CD4-positive, alpha-beta T cell treated with Interleukin-4 for 1 hour (primary cell): Measurements from ENCODE around the gene NACC1.

Experiments used
- DNase-seq, 2 donors: peaks; one replicate each; pipeline ENCODE4 v3.0.0-alpha.2; 2020 to 2022

NACC1 gene

DNA sequence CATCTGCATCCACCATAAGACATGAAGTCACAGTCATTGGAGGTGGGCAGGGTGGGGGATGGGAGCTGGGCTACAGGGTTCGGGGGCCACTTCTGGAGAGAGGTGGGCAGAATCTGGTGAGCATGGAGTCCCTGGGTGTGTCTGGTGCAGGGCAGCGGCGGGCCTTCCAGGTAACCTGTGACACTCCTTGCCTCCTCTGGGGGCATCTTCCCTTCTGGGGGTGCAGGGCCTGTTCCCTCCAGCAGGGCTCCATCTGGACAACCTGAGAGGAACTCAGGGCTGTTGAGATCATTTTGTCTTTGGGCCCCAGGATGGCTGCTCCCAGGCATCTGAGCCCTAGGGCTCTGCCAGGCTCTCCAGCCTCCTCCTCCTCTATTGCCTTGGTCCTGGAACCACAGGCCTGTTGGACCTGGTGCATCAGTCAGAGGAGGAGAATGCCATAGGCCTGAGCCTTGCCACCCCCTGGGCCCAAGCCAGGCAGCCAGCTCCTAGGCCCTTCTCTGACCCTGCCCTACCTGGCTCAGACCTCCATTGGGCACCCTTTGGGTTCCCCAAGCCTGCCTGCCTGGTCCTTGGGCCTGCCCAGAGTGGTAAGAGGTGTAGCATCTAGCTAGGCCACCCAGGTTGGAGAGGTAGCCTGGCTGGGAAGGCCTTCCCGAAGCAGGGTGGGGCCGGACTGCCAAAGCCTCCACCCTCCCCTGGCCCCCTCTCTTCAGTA is 28.8 kb upstream of the NACC1 start:
- DNase-seq: peak in 1 of 2 donors; percentile 13

DNA sequence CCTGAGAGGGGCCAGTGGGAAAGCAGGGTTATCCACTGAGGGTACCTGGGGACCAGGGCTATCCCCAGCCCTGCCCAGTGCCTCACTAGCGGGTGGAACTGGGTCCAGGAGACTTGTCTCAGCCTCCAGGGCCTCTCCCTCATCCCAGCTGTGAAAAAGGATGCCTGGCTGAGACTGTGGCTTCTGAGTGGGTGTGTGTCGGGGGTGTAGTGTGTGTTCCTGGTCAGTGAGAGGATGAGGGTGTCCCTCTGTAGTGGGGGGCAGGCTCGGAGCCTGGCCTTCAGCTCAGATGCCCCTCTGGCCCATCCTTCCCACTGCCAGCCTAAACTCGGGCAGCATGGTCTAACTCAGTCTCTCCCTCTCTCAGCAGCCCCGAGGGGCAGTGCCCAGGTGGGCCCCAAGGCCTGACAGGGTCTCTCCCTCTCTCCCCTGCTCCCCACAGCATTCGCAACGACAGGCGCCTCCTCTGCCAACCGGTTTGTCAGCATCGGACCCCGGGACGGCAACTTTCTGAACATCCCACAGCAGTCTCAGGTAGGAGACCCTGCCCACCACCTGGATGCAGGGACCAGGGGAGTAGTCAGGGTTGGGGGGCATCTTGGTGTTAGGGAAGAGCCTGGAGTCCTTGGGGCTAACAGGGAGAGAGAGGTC is 28.1 kb upstream of the NACC1 start:
- DNase-seq: no peak

DNA sequence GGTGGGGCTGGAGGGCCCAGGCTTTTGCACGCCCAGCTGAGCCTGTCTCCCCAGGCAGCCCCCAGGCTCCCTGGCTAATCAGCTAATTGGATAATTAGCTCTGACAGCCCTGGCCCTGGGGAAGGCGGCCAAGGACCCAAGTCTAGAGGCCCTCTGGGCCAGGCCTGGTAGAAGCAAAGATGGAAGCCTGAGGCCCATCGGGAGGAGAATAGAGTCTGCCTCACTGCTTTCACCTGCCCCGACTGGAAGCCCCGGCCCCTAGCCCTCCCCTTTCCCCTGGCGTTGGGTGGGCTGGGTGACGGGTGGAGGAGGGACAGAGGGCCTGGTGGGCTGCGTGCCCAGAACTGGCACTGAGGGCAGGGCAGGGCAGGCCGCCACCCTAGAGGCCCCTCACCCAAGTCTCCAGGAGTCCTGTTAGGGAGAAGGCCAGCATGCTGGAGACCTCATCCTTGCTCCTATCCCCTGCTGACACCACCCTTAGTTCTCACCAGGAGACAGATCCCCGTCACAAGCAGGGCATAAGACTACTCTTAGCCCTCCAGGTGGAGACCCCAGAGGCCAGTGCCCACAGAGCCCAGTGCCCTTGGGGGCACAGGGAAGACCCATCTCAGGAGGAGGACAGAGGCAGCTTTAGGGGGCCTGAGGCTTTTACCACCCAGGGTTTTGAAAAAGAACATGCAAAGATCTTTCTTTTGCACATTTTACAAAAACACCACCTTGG is 27.4 kb upstream of the NACC1 start:
- DNase-seq: no peak

DNA sequence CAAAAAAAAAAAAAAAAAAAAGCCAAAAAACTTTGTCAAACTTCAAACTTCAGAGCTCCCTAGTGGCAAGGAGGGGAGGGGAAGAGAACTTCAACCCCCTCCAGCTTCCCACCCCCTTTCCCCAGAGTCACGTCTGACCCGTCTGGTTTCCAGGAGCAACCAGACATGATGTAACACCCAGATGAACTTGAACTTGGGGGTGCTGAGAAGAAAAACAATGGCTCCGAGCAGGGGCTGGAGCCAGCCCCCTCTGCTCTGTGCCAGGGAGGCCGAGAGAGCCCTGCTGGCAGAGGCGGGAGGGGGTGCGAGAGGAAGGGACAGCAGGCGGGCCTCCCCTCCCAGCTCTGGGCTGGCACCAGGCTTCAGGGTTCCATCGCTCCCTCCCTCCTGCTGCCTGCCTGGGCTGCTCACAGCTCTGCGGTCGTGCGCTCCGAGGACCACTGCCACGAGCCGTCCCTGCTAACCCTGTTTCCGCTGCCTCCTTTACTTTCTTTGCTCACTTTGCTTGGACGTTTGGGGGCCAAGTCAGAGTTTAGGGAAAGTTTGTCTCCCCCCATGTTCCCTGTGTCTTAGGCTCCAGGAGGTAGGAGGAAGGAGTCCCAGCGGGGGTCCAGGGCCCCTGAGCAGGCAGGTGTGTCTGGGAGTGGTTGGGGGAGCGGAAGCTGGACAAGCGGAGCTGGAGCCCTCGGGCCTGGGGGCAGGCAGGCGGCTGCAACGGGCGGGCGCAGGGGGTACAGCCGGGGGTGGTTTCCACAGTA is 26.5 kb upstream of the NACC1 start:
- no peak for DNase-seq

DNA sequence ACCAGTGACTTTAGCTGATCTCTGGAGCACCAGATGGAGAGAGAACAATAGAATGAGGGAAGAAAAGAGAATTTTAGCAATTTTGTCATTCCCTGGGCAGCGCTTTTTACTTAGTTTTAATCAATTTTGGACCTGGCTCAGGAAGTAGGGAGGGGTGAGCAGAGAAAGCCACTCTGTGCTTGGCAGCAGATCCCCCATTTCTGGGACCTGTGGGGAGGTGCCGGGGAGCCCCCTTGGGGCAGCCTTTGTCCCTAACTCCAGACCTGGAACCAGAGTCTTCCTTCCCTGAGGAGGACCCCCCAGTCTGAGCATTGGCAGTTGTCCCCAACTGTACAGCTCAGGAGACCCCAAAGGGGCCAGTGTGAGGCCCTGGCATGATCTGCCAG is 25.9 kb upstream of the NACC1 start:
- no peak for DNase-seq

DNA sequence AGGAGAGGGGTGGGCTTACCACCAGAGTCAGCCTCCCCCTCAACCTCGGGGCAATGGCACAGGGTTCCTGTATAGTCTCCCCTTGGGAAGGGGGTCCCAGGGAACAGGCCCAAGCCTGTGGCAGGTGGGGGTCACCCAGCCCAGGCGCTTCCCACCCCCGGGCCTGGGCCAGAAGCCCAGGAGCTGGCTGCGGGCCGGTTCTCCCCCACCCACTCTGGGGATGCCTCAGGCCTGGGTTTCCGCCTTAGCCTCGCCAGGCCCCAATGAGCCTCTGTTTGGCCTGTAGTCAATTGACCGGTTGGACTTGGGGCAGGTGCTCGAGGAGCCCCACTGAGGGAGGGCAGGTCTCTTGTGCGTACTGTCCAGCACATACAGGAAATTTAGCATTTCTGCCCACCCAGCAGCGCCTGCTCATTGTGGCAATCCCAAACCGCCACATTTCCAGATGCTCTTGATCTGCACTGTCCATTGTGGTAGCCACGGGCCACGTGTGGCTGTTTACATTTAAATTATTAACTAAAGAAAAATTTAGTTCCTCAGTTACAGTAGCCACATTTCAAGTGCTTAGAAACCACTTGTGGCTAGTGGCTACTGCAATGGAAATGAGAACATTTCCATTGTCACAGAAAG is 25.3 kb upstream of the NACC1 start:
- DNase-seq: no peak

DNA sequence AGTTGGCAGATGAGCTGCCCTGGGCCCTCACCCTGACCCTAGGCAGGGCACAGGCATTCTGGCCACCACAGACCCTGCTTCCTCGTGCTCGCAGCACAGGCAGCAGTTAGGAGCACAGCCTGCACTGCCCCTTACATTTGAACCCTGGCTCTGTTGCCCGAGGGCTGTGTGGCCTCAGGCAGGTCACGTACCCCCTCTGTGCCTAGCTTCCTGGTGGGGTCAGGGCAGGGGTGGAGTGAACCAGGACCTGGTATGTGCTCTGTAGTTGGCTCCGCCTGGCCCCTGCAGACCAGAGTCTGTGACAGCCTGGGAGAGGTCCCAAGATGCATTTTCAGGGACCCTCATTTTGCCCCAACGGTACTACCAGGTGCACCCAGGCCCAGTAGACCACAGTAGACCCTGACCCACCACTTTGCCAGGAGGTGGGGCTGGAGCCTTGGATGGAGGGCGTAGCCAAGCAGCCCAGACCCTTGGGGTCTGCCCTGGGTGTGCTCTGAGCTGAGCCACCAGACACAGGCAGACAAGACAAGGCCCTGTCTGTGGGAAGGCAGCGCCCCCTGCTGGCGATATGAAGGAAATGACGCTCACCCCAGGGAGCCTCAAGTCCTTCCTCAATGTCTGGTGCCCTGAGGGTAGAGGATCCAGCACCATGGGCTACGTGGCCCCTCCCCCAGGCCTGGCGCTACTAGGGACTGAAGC is 24.5 kb upstream of the NACC1 start:
- DNase-seq: peak; percentile 85 to 88

DNA sequence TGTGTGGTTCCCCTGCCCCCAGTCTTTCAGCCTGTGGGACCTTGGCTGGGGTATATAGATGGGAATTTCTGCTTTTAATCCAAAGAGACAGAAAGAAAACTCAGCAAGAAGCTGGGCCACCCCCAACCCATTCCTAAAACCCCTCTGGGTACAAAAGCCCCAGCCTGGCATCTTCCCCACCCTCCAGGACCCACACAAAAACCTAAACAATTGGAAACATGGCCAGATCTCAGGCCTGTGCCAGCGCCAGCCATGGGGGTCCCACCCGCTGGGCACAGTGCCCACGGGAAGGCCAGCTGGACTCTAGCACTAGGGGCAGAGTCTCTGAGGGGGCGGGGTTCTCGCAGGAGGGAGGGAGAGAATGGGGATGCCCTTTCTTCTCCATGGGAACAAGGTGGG is 24.0 kb upstream of the NACC1 start:
- no peak for DNase-seq

DNA sequence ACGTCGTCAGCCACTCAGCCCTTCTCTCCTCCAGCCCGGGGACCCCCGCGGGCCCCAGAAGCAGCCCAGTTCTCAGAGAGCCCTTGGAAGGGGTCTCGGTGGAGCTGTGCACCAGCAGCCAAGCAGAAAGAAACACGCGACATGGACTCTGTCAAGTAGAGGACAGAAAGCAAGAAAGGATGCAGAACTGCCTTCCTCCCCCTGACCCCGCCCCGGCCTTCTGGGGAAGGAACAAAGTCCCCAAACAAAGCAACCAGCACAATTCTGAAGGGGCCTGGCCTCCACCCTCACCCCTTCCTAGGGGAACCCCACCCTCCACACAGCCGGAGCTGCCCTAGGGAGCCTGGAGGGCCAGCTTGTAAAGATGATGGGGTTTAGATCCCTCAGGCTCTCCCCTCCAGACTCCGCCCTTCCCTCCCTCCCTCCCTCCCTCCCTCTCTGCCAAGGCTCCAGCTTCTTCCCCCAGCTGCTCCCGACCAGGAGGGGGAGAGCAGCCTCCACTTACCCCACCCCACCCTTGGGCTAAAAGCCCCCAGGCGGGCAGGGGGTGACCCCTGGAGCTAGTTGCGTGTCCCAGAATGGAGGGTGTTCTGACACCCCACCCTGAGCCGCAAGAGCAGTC is 23.2 kb upstream of the NACC1 start:
- peak in 1 of 2 donors; percentile 50 for DNase-seq

DNA sequence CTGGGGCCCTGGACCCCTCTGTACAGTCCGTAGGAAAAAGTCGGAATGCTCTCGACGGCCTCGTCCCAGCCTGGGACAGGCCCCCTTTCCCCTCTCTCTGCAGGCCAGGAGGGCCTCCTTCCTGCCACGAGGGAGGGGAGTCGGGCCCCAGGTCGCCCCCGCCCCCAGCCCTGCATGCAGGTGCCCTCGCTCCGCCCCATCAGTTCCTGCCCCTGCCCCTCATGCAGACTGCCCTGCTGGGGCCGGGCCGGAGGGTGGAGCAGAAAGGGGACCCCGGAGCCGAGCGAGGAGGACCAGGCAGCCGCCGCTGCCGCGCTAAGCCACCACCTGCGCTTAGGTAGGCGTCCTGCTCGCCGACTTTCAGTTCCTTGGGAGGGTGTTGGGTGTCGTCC is 22.7 kb upstream of the NACC1 start:
- DNase-seq: peak in 1 of 2 donors; percentile 55

DNA sequence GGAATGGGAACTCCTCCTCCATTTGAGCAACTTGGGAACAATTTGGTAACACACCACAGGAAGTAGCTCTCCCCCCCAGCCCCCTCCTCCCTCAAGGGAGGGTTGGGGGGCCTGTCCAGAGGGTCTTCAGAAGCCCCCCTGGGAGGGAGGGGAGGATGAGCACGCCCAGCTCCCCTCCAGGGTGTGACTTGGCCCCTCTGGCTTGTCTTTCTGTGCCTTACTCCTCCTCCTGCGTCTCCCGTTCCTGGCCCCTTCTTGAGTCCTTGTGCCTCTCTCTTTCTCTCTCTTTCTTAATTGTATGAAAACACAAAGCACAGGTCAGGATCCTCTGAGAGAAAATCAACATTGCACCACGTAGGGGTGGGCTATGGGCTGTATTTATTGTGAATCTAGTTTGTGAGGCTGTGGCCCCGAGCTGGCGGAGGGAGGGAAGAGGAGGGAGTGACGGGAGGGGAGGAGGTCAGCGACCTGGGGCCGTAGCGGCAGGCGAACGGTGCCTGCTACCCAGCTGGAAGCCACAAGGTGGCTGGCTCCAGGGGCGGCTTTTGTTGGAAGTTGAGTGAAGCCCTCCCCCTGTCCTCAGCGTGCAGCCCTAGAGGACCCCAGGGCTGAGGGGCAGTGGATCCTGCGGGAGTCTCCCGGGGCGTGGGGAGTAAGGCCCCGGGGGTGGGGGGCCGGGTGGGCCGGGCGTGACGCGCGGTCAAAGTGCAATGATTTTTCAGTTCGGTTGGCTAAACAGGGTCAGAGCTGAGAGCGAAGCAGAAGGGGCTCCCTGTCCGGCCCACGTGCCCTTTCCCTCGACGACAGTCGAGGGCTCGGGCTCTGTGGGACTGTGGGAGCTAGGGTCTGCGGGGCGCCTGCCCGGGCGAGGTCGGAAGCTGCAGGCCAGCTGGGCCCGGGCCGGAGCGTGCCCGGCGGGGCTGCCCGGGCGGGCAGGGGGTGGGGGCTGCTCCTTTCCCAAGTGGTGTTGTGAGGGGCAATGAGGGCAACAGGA is 21.8 kb upstream of the NACC1 start:
- peak in 1 of 2 donors; percentile 37 for DNase-seq

DNA sequence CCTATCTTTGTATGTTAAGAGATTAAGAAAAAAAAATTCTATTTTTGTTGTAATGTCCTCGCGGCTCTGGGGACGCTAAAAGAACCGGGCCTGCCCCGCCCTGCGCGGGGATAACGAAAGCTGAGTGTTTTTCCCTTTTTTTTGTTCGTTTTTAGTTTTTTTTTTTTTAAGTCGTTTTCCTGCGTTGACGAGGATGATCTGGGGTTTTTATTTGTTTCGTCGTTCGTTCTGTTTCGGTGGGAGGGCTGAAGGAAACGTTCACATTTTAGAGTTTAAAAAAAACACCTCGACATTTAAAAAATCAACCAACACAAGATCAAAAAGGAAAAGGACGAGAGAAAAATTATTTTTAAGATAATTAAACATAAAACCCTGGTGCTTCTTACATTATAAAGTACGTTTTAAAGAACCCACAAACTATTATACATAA is 21.0 kb upstream of the NACC1 start:
- no peak for DNase-seq

DNA sequence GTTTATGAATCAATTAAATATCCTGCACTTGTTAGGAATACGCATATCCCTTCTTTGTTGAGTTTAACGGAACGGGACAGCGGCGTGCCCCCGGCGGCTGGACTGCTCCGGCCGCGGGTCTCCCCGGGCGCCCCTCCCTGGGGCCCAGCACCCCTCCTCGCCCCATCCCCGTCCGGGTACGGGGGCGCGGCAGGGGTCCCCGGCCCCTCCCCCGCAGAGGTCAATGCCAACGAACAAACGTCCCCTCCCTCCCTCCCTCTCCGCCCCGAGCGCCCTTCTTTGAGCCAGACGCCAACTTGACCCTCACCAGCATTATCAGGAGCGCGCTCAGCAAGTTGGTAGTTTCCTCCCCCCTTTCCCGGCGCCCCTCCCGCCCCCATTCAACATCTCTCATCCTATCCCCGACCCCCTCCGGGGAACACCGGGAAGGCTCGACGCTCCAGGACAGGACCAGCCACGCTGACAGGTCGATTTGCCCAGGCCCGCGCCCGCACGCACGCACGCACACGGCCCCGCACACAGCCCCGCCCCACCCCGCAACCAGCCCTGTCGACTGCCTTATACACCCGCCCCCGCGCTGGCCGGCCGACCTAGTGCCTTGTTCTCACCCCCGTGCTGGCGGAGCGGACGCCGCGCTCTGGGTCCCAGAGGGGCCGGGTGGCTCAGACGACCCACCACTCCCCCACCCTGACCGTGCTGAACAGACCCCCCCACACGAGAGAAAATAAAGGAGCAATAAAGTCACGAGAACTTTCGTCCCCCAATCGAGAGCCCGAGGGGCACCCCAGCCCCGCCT is 20.4 kb upstream of the NACC1 start:
- DNase-seq: peak in 1 of 2 donors; percentile 38

DNA sequence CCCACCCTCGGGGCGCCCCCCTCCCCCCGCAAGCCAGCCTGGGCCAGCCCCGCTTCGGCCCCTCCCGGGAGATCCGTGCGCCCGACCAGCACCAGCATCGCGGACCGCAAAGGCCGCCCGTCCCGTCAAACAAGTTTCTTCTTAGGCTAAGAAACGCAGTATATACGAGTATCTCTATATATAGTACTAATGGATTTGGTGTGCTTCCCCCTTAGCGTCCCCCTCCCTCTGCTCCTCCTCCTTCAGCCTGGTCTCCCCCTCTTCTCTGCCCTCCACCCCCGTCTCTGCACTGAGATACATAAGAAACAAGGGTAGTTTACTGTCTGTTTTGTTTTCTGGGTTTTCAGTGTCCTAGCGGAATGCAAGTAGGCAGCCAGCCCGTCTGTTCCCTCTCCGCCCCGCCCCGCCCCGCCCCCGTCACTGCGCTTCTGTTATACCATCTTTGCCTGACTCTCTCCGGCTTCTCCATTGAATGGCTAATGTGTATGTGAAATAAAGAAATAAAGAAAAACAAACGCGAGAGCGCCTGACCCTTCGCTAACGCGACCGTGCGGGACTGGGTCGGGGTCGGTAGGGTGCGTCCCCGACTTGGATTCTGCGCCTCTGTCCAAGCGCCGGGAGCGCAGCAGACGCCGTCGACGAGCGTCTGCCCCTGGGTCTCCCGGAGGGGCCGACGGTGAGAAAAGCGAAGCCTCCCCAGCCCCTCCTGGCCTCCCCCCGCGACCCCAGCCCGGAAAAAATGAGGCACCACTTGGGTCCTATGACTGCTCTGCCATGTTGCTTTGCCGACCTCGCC is 19.6 kb upstream of the NACC1 start:
- peak; percentile 52 to 59 for DNase-seq

DNA sequence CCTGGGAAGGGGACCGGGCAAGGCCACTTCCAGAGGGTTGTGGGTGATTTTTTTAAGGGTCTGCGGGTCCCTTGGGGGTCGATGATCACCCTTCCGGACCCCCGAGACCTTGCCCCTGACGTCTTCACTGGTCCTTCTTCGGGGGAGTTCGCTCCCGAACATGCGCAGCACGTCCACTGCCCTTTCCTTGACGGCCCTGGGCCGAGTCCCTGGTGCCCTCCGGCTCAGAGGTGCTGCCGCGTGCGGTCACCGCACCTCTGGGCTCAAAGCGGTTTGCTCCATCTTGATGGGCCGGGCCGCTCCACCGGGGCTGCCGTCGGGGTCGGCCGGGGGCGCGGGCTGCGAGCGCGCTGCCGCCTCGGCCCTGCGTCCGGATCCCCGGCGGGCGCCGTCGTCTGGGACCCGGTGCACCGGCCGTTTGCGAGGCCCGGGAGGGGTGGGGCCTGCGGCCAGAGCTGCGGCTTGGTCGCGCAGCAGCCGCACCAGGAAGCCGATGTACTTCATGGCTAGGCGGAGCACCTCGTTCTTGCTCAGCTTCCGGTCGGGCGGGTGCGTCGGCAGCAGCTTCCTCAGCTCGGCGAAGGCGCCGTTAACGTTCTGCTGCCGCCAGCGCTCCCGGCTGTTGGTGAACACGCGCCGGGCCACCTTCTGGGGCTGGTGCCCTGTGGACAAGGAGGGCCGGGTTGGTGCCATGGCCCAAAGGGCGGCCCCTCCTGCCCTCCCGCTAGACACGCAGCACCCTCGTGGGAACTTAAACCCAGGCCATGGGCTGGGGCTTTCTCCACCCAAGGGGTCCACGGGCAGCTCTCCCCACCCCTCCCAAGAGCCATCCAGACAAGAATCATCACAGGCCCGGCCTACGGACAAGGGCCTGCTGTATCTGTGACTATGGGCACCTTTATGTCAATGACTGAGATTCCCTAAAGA is 18.7 kb upstream of the NACC1 start:
- peak; percentile 82 to 86 for DNase-seq

DNA sequence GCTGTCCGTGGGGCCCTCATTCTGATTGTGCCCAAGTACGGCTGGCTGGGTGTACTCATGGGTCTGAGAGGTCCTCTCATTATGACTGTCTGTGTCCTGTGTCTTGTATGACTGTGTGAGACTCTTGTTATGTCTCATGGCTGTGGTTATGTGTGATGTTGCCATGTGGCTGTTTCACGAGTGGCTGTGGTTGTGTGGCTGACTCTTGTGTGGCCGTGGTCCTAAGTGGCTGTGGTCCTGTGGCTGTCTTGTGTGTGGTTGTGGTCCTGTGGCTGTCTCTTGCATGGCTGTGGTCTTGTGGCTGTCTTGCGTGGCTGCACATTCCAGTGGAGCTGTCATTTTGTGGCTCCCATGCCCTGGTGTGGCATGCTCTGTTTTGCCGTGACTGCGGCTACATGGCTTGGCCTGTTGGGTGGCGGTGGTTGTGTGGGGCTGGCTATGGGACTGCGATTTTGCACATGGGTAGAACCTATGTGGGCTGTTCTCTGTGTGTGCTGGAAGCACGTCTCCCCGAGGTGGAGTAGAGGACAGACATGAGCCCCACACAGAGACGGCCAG is 18.0 kb upstream of the NACC1 start:
- peak; percentile 81 to 85 for DNase-seq
